GM12873 (cell line): Measurements from ENCODE around the gene JMJD8.

Experiments
- CTCF ChIP-seq: IDR thresholded peaks from 2 replicates; pipeline ENCODE4 v1.5.1; 2012; ENCODE audit warnings: low read depth, mild to moderate bottlenecking, moderate library complexity, low read length, control low read depth; ENCODE audit not compliant: insufficient read depth; ENCODE audit errors: missing control alignments

JMJD8 gene

GRCh38 chr16:684071-684794 lies at the start of gene JMJD8:
Gene JMJD8 (minus strand): TSS chr16:684334. CDS start chr16:684319, 15 bp downstream.
- no peak for TF ChIP-seq CTCF

DNA sequence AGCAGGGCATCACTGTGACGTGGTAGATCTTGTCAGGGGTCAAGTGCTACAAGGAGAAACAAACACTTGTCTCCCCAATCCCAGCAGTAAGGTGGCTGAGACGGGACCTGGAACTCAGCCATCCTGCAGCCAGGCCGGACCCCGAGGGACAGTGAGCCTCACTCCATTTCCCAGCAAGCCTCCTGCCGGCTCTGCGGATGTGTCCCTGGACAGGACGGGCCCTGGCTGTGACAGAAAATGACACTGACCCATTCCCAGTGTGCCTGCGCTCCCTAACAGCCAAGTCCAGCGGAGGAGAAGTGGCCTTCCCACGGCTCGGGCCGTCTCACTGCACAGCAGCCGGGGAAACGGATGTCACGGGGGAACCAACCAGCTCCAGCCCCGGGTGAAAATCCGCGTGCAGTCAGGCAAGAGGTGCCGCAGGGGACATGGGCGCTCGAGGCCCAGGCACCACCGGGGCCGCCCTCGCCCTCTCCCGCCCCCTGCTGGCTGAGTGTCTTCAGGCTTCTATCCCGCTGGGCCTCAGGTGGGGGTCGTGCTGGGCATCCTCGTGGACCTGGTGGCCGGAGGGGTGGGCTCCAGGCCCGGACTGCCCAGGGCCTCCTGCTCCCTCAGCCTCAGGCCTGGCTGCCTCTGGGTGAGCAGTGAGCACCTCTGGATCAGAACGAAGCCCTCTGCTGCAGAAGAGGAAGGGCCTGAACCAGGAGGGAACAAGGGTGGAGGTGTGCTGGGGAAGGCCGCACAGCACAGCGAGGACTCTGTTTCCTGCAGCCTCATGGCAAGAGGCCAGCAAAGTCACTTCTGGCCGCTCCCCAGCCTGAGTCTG lies 49.5 kb upstream of the JMJD8 start:
- TF ChIP-seq CTCF: peak; percentile 46

DNA sequence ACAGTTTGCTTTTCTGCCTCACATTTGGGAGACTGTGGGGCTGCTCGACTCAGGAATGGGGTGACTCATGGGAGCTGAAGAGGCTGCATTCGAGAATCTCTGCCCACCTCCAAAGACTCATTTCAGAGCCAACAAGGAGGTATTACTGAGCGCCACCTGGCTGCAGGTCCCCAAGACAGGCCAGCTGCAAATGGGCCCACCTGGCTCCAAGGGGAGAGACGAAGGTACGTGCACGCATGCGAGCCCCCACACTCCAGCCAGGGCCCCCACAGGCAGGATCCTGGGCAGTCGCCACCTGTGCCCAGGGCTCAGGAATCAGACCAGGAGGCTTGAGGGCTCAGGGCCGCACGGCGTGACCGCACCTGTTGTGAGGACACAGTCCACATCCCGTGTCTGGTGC lies 48.8 kb upstream of the JMJD8 start:
- TF ChIP-seq CTCF: no peak

DNA sequence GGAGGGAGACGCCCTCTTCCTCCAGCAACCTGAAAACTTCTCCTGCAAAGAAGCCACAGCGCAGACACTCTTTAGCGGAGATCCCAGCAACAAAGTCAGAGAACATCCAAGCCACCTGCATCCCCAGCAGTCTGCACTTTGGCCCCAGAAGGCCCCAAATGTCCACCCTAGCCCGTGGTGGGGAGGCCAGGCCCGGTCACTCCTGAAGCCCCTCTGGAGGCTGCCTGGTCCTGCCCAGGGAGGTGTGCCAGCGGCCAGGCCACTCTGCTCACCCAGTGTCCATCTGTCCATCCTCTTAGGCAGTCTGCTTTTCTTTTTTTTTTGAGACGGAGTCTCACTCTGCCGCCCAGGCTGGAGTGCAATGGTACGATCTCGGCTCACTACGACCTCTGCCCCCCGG lies 48.2 kb upstream of the JMJD8 start:
- TF ChIP-seq CTCF: no peak

- TF ChIP-seq CTCF: no peak
Observed at GRCh38 chr16:730666-731509, 46.8 kb upstream of the JMJD8 start.

- TF ChIP-seq CTCF: no peak
Observed at GRCh38 chr16:729768-730665, 45.9 kb upstream of the JMJD8 start.
